ENCODE results near the gene MAST1.

DNA sequence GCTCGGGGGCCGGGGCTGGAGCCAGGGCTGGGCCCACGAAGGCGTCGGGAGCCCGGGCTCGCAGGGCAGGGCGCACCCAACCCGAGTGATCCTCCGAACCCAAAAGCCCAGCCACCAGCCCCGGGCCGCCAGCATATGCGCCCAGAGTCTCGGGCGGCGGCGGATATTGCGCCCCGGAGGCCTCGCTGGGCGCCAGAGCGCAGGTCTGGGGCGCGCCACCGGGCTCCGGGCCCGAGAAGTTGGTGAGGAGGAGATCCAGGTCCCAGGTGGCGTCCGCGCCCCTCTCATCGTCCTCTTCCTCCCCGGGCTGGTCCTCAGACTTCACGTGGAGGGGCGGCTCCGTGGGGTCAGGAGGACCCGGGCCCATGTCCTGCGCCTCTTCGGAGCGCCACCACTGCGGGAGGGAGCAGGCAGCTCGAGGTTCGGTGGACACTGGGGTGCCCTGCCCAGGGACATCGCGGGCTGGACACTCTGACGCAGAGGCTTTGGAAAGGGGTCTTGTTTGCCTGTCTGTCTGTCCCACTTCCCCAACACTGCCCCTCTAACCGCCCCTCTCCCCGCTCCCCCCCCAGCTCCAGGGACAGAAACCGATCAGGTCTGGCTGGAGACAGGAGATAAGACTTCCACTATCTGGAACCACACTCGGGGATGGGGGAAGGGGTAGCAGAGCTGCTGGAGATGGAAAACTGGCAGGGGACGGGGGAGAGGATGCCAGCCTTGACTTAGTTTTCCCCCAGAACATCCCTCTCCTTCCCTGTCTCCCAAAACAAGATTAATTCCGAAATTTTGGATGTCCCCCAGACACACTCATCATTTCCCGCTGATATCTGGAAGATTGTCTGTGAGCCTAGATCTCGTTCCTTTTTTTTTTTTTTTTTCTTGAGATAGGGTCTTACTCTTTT is 47.7 kb downstream of the MAST1 start:
- no peak for TF ChIP-seq POLR2AphosphoS5 (IDR thresholded peaks at IDR 0.05)
- TF ChIP-seq, protein P1, sequence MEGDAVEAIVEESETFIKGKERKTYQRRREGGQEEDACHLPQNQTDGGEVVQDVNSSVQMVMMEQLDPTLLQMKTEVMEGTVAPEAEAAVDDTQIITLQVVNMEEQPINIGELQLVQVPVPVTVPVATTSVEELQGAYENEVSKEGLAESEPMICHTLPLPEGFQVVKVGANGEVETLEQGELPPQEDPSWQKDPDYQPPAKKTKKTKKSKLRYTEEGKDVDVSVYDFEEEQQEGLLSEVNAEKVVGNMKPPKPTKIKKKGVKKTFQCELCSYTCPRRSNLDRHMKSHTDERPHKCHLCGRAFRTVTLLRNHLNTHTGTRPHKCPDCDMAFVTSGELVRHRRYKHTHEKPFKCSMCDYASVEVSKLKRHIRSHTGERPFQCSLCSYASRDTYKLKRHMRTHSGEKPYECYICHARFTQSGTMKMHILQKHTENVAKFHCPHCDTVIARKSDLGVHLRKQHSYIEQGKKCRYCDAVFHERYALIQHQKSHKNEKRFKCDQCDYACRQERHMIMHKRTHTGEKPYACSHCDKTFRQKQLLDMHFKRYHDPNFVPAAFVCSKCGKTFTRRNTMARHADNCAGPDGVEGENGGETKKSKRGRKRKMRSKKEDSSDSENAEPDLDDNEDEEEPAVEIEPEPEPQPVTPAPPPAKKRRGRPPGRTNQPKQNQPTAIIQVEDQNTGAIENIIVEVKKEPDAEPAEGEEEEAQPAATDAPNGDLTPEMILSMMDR (IDR thresholded peaks at IDR 0.05) = peak in 1 of 6 experiments; percentile 3

Measured in upper lobe of left lung (tissue), 4 donors.